22Rv1 (cell line): Measurements from ENCODE around the gene CARD11.

Source experiments
- ZFX ChIP-seq: fragments of 450-650 bp; IDR thresholded peaks from 2 replicates; pipeline ENCODE4 v1.6.1; 2017; ENCODE audit warnings: antibody characterized with exemption, borderline replicate concordance
- TF ChIP-seq, protein P1 (sequence below): fragments of 450-650 bp; IDR thresholded peaks from 2 replicates; pipeline ENCODE4 v1.5.1; 2017; ENCODE audit warnings: mild to moderate bottlenecking

GRCh38 chr7:2975821-2976371 is 67.8 kb downstream of the CARD11 start:
- TF ChIP-seq, protein P1, sequence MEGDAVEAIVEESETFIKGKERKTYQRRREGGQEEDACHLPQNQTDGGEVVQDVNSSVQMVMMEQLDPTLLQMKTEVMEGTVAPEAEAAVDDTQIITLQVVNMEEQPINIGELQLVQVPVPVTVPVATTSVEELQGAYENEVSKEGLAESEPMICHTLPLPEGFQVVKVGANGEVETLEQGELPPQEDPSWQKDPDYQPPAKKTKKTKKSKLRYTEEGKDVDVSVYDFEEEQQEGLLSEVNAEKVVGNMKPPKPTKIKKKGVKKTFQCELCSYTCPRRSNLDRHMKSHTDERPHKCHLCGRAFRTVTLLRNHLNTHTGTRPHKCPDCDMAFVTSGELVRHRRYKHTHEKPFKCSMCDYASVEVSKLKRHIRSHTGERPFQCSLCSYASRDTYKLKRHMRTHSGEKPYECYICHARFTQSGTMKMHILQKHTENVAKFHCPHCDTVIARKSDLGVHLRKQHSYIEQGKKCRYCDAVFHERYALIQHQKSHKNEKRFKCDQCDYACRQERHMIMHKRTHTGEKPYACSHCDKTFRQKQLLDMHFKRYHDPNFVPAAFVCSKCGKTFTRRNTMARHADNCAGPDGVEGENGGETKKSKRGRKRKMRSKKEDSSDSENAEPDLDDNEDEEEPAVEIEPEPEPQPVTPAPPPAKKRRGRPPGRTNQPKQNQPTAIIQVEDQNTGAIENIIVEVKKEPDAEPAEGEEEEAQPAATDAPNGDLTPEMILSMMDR: no peak
- no peak for TF ChIP-seq ZFX
